ENCODE measurements around the gene RREB1. TPM values are rescaled to one million over a fixed set of nuclear protein-coding genes. Genes with fewer than 3 reads are reported as not detected.

The RREB1 gene
- total RNA-seq, 2 donors from 2014 or later = 58.4 to 71.0 TPM

GRCh38 chr6:7202950-7203349 lies 95.2 kb downstream of the RREB1 start:
- Histone ChIP-seq H3K4me1 (replicated peaks) (peaks cover 5% of the 10 kb centered on the region), H3K27me3 (replicated peaks; ENCODE audit: insufficient read depth) (no peaks in the 10 kb centered on the region), H3K27ac (peak overlapping the region in 1 of 2 donors; percentile 80), H3K36me3 (no peaks in the 10 kb centered on the region), H3K9me3 (no peaks in the 10 kb centered on the region), H3K4me3 (no peak overlapping the region)
- intact Hi-C loops (cut with DNase I) = no loop called here
- DNase-seq (ENCODE audit: low spot score) = no peak
- TF ChIP-seq POLR2A (IDR thresholded peaks at IDR 0.05) = no peak
- TF ChIP-seq POLR2AphosphoS5 (IDR thresholded peaks at IDR 0.05) = no peak
- TF ChIP-seq CTCF (IDR thresholded peaks at IDR 0.05) = no peak

GRCh38 chr6:7203939-7204338 lies 96.2 kb downstream of the RREB1 start:
- peaks cover 5% of the 10 kb centered on the region for H3K4me1 ChIP-seq (replicated peaks)
- no peak overlapping the region for H3K27ac ChIP-seq
- no peaks in the 10 kb centered on the region for H3K36me3 ChIP-seq
- H3K27me3 ChIP-seq (replicated peaks; ENCODE audit: insufficient read depth) = no peaks in the 10 kb centered on the region
- intact Hi-C loops (cut with DNase I) = no loop called here
- TF ChIP-seq POLR2AphosphoS5 (IDR thresholded peaks at IDR 0.05) = no peak
- no peak for TF ChIP-seq CTCF (IDR thresholded peaks at IDR 0.05)
- TF ChIP-seq POLR2A (IDR thresholded peaks at IDR 0.05) = no peak
- DNase-seq (ENCODE audit: low spot score) = no peak
- WGBS = 86% methylated on average over 8 of the region's 8 CpGs
- no peaks in the 10 kb centered on the region for H3K9me3 ChIP-seq
- no peak overlapping the region for H3K4me3 ChIP-seq

- Histone ChIP-seq H3K4me3 (no peak overlapping the region), H3K27me3 (replicated peaks; ENCODE audit: insufficient read depth) (no peaks in the 10 kb centered on the region), H3K9me3 (no peaks in the 10 kb centered on the region), H3K4me1 (replicated peaks) (peaks cover 5% of the 10 kb centered on the region), H3K36me3 (no peaks in the 10 kb centered on the region), H3K27ac (no peak overlapping the region)
- no peak for DNase-seq (ENCODE audit: low spot score)
- TF ChIP-seq CTCF (IDR thresholded peaks at IDR 0.05) (no peak), POLR2A (IDR thresholded peaks at IDR 0.05) (no peak), POLR2AphosphoS5 (IDR thresholded peaks at IDR 0.05) (no peak)
- WGBS = 80% methylated on average over 3 of the region's 3 CpGs
- intact Hi-C loops (cut with DNase I) = no loop called here
Measured at GRCh38 chr6:7204726-7205125, 97.0 kb downstream of the RREB1 start.

GRCh38 chr6:7207720-7208119 lies 100.0 kb downstream of the RREB1 start:
- no peak overlapping the region for H3K27ac ChIP-seq
- WGBS = 73% methylated on average over 4 of the region's 4 CpGs
- no peak overlapping the region for H3K4me3 ChIP-seq
- H3K36me3 ChIP-seq = peaks cover 0 to 11% of the 10 kb centered on the region in 2 donors
- TF ChIP-seq CTCF (IDR thresholded peaks at IDR 0.05) (no peak), POLR2A (IDR thresholded peaks at IDR 0.05) (no peak), POLR2AphosphoS5 (IDR thresholded peaks at IDR 0.05) (no peak)
- no peaks in the 10 kb centered on the region for H3K9me3 ChIP-seq
- DNase-seq (ENCODE audit: low spot score) = no peak
- H3K27me3 ChIP-seq (replicated peaks; ENCODE audit: insufficient read depth) = no peaks in the 10 kb centered on the region
- H3K4me1 ChIP-seq (replicated peaks) = no peaks in the 10 kb centered on the region
- intact Hi-C loops (cut with DNase I) = no loop called here

- WGBS = 98% methylated on average over 2 of the region's 2 CpGs
Measured at GRCh38 chr6:7213416-7213815, 105.7 kb downstream of the RREB1 start.

More at GRCh38 chr6:7213416-7213815, 105.7 kb downstream of the RREB1 start:
- TF ChIP-seq CTCF (IDR thresholded peaks at IDR 0.05) = no peak
- TF ChIP-seq POLR2AphosphoS5 (IDR thresholded peaks at IDR 0.05) = no peak
- TF ChIP-seq POLR2A (IDR thresholded peaks at IDR 0.05) = no peak
- intact Hi-C loops (cut with DNase I) = no loop called here
- Histone ChIP-seq H3K27me3 (replicated peaks; ENCODE audit: insufficient read depth) (no peaks in the 10 kb centered on the region), H3K4me3 (no peak overlapping the region), H3K27ac (no peak overlapping the region), H3K9me3 (no peaks in the 10 kb centered on the region), H3K36me3 (peaks cover 0 to 11% of the 10 kb centered on the region in 2 donors), H3K4me1 (replicated peaks) (no peaks in the 10 kb centered on the region)
- no peak for DNase-seq (ENCODE audit: low spot score)

Measured in prostate gland (tissue), 2 donors.